Liver (tissue), 3 donors: ENCODE results near the gene NF1.

ENCODE experiments used
- ATF3 ChIP-seq: IDR thresholded peaks from 2 replicates; pipeline ENCODE4 v1.6.1; 2016; ENCODE audit warnings: antibody characterized with exemption
- FOXA1 ChIP-seq: IDR thresholded peaks from 2 replicates; pipeline ENCODE4 v1.6.1; 2016; ENCODE audit warnings: antibody characterized with exemption
- JUND ChIP-seq, 2 donors: IDR thresholded peaks; 2 replicates each; pipeline ENCODE4 v1.6.1; 2016; ENCODE audit warnings: antibody characterized with exemption in 2 of 2
- RAD21 ChIP-seq, 2 donors: IDR thresholded peaks; 2 replicates each; pipeline ENCODE4 v1.6.1; 2016; ENCODE audit warnings: antibody characterized with exemption in 2 of 2, mild to moderate bottlenecking in 2 of 2
- TAF1 ChIP-seq: conservative IDR thresholded peaks from 2 replicates; pipeline ENCODE4 v1.6.1; 2016; ENCODE audit warnings: antibody characterized with exemption, mild to moderate bottlenecking
- TF ChIP-seq, protein P1 (sequence below): fragments of 150-350 bp; IDR thresholded peaks from 2 replicates; pipeline ENCODE4 v1.5.1; 2017; ENCODE audit warnings: improper control_type of control experiment, low read depth, low read length; ENCODE audit not compliant: missing input control
- TF ChIP-seq, protein P2 (sequence below): IDR thresholded peaks from 2 replicates; pipeline ENCODE4 v1.6.1; 2016; ENCODE audit warnings: antibody characterized with exemption
- donor health status: healthy.
- donor health status: healthy.

DNA sequence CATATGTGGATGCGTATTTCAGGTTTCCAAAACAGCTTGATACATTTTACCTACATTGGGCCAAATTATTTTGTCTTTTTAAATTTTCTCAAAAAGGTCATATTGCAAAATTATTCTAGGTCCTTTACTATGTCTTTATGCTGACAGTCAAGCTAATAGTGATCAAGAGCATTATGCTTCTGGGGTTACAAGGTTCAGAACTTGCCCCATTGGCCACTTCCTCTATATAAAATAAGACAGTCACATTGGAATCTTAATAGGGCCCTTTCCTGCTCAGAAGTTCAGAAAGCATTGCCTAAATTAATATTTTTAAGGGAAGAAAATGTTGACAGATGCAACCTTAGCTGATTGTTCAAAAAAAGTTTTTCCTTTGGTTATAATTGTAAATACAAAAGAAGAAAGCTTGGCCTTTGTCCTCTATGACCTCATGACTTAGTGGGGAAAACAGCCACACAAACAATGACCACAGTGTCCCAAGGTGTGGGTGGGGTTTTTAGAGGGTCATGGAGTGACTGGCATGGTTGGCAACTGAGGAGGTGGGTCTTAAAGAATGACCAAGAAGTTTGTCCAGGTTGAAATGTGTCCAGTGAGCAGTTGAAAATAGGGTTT, 284.9 kb downstream of the NF1 start:
- TF ChIP-seq, protein P1, sequence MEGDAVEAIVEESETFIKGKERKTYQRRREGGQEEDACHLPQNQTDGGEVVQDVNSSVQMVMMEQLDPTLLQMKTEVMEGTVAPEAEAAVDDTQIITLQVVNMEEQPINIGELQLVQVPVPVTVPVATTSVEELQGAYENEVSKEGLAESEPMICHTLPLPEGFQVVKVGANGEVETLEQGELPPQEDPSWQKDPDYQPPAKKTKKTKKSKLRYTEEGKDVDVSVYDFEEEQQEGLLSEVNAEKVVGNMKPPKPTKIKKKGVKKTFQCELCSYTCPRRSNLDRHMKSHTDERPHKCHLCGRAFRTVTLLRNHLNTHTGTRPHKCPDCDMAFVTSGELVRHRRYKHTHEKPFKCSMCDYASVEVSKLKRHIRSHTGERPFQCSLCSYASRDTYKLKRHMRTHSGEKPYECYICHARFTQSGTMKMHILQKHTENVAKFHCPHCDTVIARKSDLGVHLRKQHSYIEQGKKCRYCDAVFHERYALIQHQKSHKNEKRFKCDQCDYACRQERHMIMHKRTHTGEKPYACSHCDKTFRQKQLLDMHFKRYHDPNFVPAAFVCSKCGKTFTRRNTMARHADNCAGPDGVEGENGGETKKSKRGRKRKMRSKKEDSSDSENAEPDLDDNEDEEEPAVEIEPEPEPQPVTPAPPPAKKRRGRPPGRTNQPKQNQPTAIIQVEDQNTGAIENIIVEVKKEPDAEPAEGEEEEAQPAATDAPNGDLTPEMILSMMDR, result no peak
- TF ChIP-seq RAD21 (IDR thresholded peaks at IDR 0.05) (no peak), ATF3 (no peak), TAF1 (no peak), FOXA1 (no peak), JUND (IDR thresholded peaks at IDR 0.05) (no peak)
- TF ChIP-seq, protein P2, sequence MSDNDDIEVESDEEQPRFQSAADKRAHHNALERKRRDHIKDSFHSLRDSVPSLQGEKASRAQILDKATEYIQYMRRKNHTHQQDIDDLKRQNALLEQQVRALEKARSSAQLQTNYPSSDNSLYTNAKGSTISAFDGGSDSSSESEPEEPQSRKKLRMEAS, result no peak
